Stomach (tissue), 4 donors: ENCODE results near the gene PLEKHF1.

Experiments
- POLR2A ChIP-seq, 4 donors: fragments of 450-650 bp; IDR thresholded peaks; one replicate each; pipeline ENCODE4 v1.6.1; 2016; ENCODE audit warnings: antibody characterized with exemption in 4 of 4, control low read depth in 2 of 4, mild to moderate bottlenecking in 1 of 4, moderate library complexity in 1 of 4
- TF ChIP-seq, protein P1 (sequence below), 7 experiments: fragments of 450-650 bp in 4 of 7; fragments of 200-600 bp in 3 of 7; sonication (generic) in 3 of 7; IDR thresholded peaks; one replicate each; pipeline ENCODE4 v1.5.1; 2016 to 2019; ENCODE audit warnings: antibody characterized with exemption in 7 of 7, control low read depth in 2 of 7, mild to moderate bottlenecking in 1 of 7

DNA sequence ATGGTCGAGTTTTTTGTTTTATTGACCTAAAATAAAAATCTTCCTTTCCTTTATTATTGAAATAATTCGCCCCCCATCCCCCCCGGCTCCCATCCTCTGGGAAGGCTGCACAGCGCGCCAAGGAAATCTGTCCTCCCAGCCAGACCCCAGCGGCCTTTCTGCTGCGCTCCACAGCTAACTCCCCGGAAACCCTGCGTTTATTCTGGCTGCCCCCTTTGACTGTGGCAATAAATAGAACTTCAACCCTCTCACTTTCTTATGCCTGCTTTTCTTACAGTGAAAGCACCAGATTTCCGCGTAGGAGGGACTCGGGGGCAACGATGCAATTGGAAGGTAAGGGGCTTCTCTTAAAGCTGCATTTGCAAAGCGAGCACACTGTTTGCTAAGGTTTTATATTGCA lies 59.5 kb downstream of the PLEKHF1 start:
- TF ChIP-seq, protein P1, sequence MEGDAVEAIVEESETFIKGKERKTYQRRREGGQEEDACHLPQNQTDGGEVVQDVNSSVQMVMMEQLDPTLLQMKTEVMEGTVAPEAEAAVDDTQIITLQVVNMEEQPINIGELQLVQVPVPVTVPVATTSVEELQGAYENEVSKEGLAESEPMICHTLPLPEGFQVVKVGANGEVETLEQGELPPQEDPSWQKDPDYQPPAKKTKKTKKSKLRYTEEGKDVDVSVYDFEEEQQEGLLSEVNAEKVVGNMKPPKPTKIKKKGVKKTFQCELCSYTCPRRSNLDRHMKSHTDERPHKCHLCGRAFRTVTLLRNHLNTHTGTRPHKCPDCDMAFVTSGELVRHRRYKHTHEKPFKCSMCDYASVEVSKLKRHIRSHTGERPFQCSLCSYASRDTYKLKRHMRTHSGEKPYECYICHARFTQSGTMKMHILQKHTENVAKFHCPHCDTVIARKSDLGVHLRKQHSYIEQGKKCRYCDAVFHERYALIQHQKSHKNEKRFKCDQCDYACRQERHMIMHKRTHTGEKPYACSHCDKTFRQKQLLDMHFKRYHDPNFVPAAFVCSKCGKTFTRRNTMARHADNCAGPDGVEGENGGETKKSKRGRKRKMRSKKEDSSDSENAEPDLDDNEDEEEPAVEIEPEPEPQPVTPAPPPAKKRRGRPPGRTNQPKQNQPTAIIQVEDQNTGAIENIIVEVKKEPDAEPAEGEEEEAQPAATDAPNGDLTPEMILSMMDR (IDR thresholded peaks at IDR 0.05), result no peak
- TF ChIP-seq POLR2A (IDR thresholded peaks at IDR 0.05), result no peak
